ENCODE data around the gene PDGFC. TPM values are rescaled to one million over a fixed set of nuclear protein-coding genes. Genes with fewer than 3 reads are reported as not detected.

Gene PDGFC
- polyA plus RNA-seq, 5 donors: 25.0 to 45.1 (median 43.4) TPM

GRCh38 chr4:156837625-156838345 is 133.8 kb downstream of the PDGFC start:
- DNase-seq: no peak

- no peak for DNase-seq
Measured at GRCh38 chr4:156832886-156833285, 138.7 kb downstream of the PDGFC start.

GRCh38 chr4:156830351-156830750 is 141.2 kb downstream of the PDGFC start:
- DNase-seq: no peak

GRCh38 chr4:156829201-156829873 is 142.3 kb downstream of the PDGFC start:
- no peak for DNase-seq

- peak in 1 of 2 donors; percentile 10 for DNase-seq
Measured at GRCh38 chr4:156827519-156827918, 144.1 kb downstream of the PDGFC start.

- no peak for DNase-seq
Measured at GRCh38 chr4:156825074-156825473, 146.5 kb downstream of the PDGFC start.

GRCh38 chr4:156824451-156825060 is 147.0 kb downstream of the PDGFC start:
- no peak for DNase-seq

GRCh38 chr4:156820931-156821330 is 150.7 kb downstream of the PDGFC start:
- DNase-seq: no peak

GRCh38 chr4:156816360-156816755 is 155.2 kb downstream of the PDGFC start:
- DNase-seq: no peak

GRCh38 chr4:156815717-156816359 is 155.8 kb downstream of the PDGFC start:
- DNase-seq: no peak

GRCh38 chr4:156811963-156812362 is 159.6 kb downstream of the PDGFC start:
- DNase-seq: no peak

GRCh38 chr4:156811286-156811685 is 160.3 kb downstream of the PDGFC start:
- no peak for DNase-seq

GRCh38 chr4:156805696-156806095 is 165.9 kb downstream of the PDGFC start:
- DNase-seq: no peak

GRCh38 chr4:156803056-156803455 is 168.5 kb downstream of the PDGFC start:
- no peak for DNase-seq

GRCh38 chr4:156800463-156800862 is 171.1 kb downstream of the PDGFC start:
- no peak for DNase-seq

GRCh38 chr4:156799121-156799589 is 172.4 kb downstream of the PDGFC start:
- DNase-seq: no peak

GRCh38 chr4:156798438-156798837 is 173.2 kb downstream of the PDGFC start:
- no peak for DNase-seq

GRCh38 chr4:156797206-156797605 is 174.4 kb downstream of the PDGFC start:
- DNase-seq: no peak

- no peak for DNase-seq
Measured at GRCh38 chr4:156795727-156796126, 175.9 kb downstream of the PDGFC start.

GRCh38 chr4:156794863-156795262 is 176.7 kb downstream of the PDGFC start:
- no peak for DNase-seq

- no peak for DNase-seq
Measured at GRCh38 chr4:156792462-156793085, 179.0 kb downstream of the PDGFC start.

- no peak for DNase-seq
Measured at GRCh38 chr4:156790866-156791265, 180.7 kb downstream of the PDGFC start.

All from right lung (tissue), 5 donors.